Loucy (cell line): ENCODE data around the gene ZC2HC1B.

ENCODE experiments used
- H2AFZ ChIP-seq: fragments of 200-600 bp; sonication (generic); 2 replicates; pipeline ENCODE4 v1.6.0; 2016; ENCODE audit warnings: antibody characterized with exemption, mild to moderate bottlenecking, low read length, moderate library complexity
- H3F3A ChIP-seq: fragments of 200-600 bp; 2 replicates; pipeline ENCODE4 v1.6.0; 2016; ENCODE audit warnings: antibody characterized with exemption, low read depth, mild to moderate bottlenecking
- H3K27me3 ChIP-seq: fragments of 200-600 bp; sonication (generic); 2 replicates; pipeline ENCODE4 v1.6.1; 2014; ENCODE audit warnings: low read length, mild to moderate bottlenecking; ENCODE audit not compliant: insufficient read depth, poor library complexity, severe bottlenecking
- H3K36me3 ChIP-seq: fragments of 200-600 bp; sonication (generic); 2 replicates; pipeline ENCODE4 v1.6.1; 2016; ENCODE audit warnings: low read length; ENCODE audit not compliant: insufficient read depth
- H3K4me1 ChIP-seq: fragments of 200-600 bp; sonication (generic); 2 replicates; pipeline ENCODE4 v1.5.1; 2014; ENCODE audit warnings: low read length, mild to moderate bottlenecking; ENCODE audit not compliant: insufficient read depth, poor library complexity, severe bottlenecking
- H3K4me2 ChIP-seq: fragments of 200-600 bp; sonication (generic); 2 replicates; pipeline ENCODE4 v1.6.0; 2014; ENCODE audit warnings: antibody characterized with exemption, low read length, low read depth, mild to moderate bottlenecking; ENCODE audit not compliant: poor library complexity, severe bottlenecking
- H3K4me3 ChIP-seq: fragments of 200-600 bp; sonication (generic); 2 replicates; pipeline ENCODE4 v1.5.1; 2014; ENCODE audit warnings: low read length, mild to moderate bottlenecking, mixed read lengths; ENCODE audit not compliant: poor library complexity, severe bottlenecking
- H3K79me2 ChIP-seq: fragments of 200-600 bp; sonication (generic); 2 replicates; pipeline ENCODE4 v1.6.1; 2014; ENCODE audit warnings: low read length; ENCODE audit not compliant: insufficient read depth
- H3K9ac ChIP-seq: fragments of 200-600 bp; sonication (generic); 2 replicates; pipeline ENCODE4 v1.6.0; 2014; ENCODE audit warnings: mild to moderate bottlenecking, low read depth, low read length, moderate library complexity; ENCODE audit not compliant: poor library complexity, severe bottlenecking
- H3K9me2 ChIP-seq: fragments of 200-600 bp; sonication (generic); replicated peaks from 2 replicates; pipeline ENCODE4 v1.6.1; 2016; ENCODE audit warnings: low read depth, low read length, mixed read lengths
- H3K9me3 ChIP-seq: fragments of 200-600 bp; sonication (generic); 2 replicates; pipeline ENCODE4 v1.6.1; 2014; ENCODE audit warnings: mild to moderate bottlenecking, antibody characterized with exemption, low read length, low read depth; ENCODE audit not compliant: insufficient read depth
- H4K20me1 ChIP-seq: fragments of 200-600 bp; sonication (generic); 2 replicates; pipeline ENCODE4 v1.6.0; 2014; ENCODE audit warnings: antibody characterized with exemption, low read length, mild to moderate bottlenecking; ENCODE audit not compliant: insufficient read depth, poor library complexity, severe bottlenecking
- EZH2phosphoT487 ChIP-seq: fragments of 200-600 bp; IDR thresholded peaks from 2 replicates; pipeline ENCODE4 v1.6.1; 2018; ENCODE audit warnings: antibody characterized with exemption, mild to moderate bottlenecking, moderate library complexity, borderline replicate concordance
- TF ChIP-seq, protein P1 (sequence below): fragments of 200-600 bp; sonication (generic); conservative IDR thresholded peaks from 2 replicates; pipeline ENCODE4 v1.5.1; 2014; ENCODE audit warnings: mild to moderate bottlenecking, antibody characterized with exemption, low read length

ZC2HC1B gene

DNA sequence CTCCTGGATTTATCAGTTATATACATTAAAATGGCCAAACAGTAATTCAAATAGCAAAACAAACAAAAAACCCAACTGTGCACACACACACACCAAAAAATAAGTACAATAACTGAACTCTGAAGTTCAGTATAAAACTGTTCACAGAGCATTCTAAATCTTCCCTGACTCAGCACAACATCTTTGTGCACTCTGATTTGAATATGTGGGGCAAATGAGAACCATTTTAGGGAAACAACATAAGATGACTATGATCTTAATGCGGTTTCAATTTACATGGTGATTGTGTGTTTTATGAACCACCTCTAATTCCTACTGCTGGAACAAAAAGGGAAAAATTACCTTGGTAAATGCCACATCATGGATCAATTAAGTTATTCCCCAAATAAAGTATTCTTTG lies 102.0 kb downstream of the ZC2HC1B start:
- H3K79me2 ChIP-seq: no peaks in the 10 kb centered on the region
- H3K27me3 ChIP-seq: no peaks in the 10 kb centered on the region
- peak overlapping the region; percentile 60 for H3K9ac ChIP-seq
- peak overlapping the region; percentile 67 for H3K4me2 ChIP-seq
- no peaks in the 10 kb centered on the region for H3K9me3 ChIP-seq
- H3K36me3 ChIP-seq: no peaks in the 10 kb centered on the region
- TF ChIP-seq EZH2phosphoT487: no peak
- TF ChIP-seq, protein P1, sequence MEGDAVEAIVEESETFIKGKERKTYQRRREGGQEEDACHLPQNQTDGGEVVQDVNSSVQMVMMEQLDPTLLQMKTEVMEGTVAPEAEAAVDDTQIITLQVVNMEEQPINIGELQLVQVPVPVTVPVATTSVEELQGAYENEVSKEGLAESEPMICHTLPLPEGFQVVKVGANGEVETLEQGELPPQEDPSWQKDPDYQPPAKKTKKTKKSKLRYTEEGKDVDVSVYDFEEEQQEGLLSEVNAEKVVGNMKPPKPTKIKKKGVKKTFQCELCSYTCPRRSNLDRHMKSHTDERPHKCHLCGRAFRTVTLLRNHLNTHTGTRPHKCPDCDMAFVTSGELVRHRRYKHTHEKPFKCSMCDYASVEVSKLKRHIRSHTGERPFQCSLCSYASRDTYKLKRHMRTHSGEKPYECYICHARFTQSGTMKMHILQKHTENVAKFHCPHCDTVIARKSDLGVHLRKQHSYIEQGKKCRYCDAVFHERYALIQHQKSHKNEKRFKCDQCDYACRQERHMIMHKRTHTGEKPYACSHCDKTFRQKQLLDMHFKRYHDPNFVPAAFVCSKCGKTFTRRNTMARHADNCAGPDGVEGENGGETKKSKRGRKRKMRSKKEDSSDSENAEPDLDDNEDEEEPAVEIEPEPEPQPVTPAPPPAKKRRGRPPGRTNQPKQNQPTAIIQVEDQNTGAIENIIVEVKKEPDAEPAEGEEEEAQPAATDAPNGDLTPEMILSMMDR: no peak
- H2AFZ ChIP-seq: no peak overlapping the region
- peaks cover 96% of the 10 kb centered on the region for H3K4me1 ChIP-seq
- H3F3A ChIP-seq: peaks cover 19% of the 10 kb centered on the region
- no peaks in the 10 kb centered on the region for H4K20me1 ChIP-seq
- no peaks in the 10 kb centered on the region for H3K9me2 ChIP-seq
- peak overlapping the region; percentile 29 for H3K4me3 ChIP-seq

GRCh38 chr6:143967706-143968376 lies 103.6 kb downstream of the ZC2HC1B start:
- no peak for TF ChIP-seq EZH2phosphoT487
- TF ChIP-seq, protein P1: no peak
- peaks cover 92% of the 10 kb centered on the region for H3K4me1 ChIP-seq
- H3K79me2 ChIP-seq: no peaks in the 10 kb centered on the region
- no peaks in the 10 kb centered on the region for H3K27me3 ChIP-seq
- no peaks in the 10 kb centered on the region for H3K36me3 ChIP-seq
- no peaks in the 10 kb centered on the region for H4K20me1 ChIP-seq
- H3K9me2 ChIP-seq: no peaks in the 10 kb centered on the region
- peaks cover 16% of the 10 kb centered on the region for H3F3A ChIP-seq
- H3K4me3 ChIP-seq: no peak overlapping the region
- H3K9me3 ChIP-seq: no peaks in the 10 kb centered on the region
- no peak overlapping the region for H3K9ac ChIP-seq
- peak overlapping the region; percentile 69 for H3K4me2 ChIP-seq
- H2AFZ ChIP-seq: no peak overlapping the region

- peaks cover 16% of the 10 kb centered on the region for H3F3A ChIP-seq
- TF ChIP-seq, protein P1: no peak
- TF ChIP-seq EZH2phosphoT487: no peak
- H4K20me1 ChIP-seq: no peaks in the 10 kb centered on the region
- H3K4me2 ChIP-seq: peak overlapping the region; percentile 69
- no peak overlapping the region for H2AFZ ChIP-seq
- H3K4me3 ChIP-seq: peak overlapping the region; percentile 21
- no peaks in the 10 kb centered on the region for H3K79me2 ChIP-seq
- no peaks in the 10 kb centered on the region for H3K9me3 ChIP-seq
- peak overlapping the region; percentile 53 for H3K9ac ChIP-seq
- no peaks in the 10 kb centered on the region for H3K27me3 ChIP-seq
- H3K4me1 ChIP-seq: peaks cover 80% of the 10 kb centered on the region
- no peaks in the 10 kb centered on the region for H3K36me3 ChIP-seq
- no peaks in the 10 kb centered on the region for H3K9me2 ChIP-seq
These were observed 104.8 kb downstream of the ZC2HC1B start for GRCh38 chr6:143969077-143969476.
